Femur (tissue), 1 donor: ENCODE measurements around the gene COPB1.

ENCODE experiments used
- DNase-seq: peaks from one replicate; pipeline ENCODE4 v3.0.0-alpha.2; 2017

COPB1 gene

DNA sequence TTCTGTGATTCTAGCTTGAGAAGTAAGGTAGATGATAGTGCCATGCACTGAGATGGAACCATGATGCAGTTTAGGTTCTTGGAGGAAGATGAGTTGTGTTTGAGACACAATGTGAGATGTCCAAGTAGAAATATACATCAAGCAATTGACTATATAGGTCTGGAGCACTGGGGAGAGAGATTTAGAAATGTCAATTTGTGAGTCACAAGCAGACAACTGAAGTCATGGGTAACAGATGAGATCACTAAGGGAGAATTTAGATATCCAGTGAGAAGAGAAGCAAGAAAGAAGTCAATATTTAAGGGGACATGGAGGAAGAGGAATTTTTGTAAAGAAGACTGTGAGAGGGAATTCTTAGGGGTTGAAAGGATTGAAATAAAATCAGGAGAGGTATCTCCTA lies 75.5 kb downstream of the COPB1 start:
- DNase-seq, result no peak

DNA sequence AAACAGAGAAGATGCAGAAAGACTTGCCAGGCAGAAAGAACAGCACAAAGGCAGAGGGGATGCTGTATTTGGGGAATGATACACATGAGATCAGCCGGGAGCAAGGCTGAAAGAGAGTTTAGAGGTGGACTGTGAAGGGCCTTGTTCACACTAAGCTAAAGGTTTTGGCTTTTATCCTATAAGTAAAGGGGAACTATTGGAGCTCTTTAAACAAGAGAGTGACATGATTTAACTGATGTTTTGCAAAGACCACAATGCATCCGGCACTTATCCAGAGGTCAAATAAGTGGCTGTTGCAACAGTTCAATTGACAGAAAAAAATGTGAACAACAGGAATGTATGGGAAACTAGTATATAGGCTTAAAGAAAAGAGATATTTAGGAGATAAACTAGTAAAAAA lies 76.0 kb downstream of the COPB1 start:
- no peak for DNase-seq

DNA sequence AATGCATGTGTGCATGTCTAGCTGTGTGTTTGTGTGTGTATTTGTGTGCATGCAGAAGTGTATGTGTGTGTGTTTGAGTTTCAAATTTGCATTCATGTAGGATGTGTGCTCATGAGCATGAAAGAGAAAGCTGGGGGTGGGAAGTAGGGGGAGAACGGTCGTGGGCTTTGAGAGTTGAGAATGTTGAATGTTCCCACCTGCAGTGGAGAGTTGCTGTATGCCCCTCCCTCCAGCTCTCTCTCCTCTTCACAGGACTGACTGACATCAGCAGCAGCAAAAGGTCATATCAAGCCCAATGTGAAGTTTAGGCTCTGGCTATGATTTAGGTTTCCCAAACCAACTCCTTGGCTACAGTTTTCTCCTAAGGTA lies 76.8 kb downstream of the COPB1 start:
- DNase-seq, result no peak

DNA sequence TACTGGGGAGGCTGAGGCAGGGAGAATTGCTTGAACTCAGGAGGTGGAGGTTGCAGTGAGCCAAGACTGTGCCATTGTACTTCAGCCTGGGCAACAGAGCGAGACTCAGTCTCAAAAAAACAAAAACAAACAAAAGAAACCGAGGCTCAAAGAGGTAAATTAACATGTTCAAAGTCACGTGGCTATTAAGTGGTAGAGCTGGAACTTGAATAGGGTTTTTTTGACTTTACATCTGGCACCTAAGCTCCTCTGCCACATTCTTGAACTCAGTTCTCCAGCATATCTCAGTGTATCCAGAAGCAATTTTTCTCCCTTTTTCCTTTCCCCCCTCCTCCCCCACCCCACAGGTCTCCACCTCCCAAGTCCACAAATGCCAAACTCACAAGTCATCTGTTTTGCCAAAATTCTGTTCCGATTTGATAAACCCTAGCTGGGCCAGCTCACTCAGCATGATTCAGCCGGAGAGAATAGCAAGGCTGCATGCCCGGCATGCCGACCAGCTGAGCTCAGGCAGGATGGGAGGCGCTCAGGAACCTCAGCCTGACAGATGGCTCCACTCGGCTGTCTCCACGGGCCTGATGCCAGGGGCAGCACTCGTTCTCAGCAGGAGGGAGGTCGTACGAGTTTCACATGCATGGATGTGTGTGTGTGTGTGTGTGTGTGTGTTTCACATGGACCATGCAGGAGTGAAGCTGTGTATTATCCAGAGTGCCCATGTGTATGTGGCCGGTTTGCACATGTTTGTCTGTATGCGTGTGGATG lies 77.4 kb downstream of the COPB1 start:
- DNase-seq, result peak; percentile 92

DNA sequence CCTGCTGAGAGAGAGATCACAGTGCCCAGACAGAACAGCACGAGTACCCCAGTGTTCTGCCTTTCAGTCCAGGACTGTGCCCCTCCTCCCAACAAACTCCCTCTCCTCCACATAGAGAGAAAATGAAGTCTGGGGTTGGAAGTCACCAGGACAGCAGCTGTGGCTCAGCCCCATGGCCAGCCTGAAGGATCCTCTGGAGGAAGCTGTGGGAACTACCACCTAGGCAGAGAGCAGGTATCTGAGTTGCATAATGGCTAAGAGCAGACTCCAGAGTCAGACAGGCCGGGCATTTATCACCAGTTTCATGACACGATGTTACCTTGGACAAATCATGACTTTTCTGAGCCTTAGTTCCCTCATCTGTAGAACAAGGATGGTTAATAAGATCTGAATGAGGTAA lies 79.4 kb downstream of the COPB1 start:
- no peak for DNase-seq

DNA sequence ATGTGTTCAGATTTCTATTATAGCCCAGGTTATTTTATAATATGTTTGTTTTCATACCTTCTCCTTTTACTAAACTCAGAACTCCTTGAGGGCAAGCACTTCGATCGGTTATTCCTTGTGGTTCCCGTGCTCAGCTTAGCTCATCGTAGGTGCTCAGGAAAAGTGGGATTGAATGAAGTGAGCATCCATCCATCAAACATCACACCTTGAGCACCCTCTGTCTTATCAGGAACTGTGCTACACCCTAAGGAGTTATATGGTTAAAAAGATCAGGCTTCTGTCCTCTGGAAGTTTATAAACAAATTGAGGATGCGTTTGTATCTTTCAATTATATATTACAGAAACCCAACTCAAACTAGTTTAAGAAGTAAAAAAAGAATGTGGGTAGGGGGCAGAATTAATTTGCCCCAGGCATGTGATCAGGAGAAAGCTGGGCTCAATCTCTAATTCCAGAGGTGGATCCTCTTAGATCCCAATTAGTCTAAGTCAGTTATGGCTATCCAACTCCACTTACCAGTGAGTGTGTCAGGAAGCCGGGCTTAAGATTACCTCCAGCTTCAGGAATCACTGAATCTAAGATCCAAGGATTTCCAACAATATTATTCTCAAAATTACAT lies 80.7 kb downstream of the COPB1 start:
- no peak for DNase-seq

DNA sequence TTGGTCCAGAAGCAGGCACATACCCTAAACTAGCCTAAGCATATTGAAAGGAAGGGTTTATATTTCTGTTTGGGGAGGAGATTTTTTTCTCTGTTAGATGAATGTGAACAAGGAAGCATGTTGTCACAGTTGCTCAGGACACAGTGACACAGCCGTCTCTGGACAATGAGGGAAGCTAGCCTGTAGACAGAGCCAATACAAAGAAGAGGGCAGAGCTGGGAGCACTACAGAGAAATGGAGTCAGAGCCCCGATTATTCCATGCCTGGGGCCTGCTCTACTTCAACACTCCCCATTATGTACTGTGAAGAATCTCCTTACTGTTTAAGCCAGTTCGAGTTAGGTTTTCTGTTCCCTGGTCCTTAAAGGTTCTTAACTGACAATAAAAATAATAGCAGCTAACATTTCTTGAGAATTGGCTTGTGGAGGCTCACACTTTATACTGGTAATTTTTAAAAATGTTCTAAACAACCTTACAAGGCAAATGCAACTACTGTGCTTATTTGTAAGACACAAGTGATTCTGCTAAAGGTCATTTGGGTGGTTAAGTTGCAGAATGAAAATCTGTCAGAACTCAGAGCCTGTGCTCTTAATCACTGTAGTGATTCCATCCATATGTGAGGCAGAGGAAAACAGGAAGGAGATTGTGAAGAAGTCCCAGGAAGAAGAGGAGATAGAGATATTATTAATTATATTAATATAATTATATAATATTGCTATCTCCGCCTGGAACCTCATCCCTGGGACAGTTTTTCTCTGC lies 81.8 kb downstream of the COPB1 start:
- DNase-seq, result no peak

DNA sequence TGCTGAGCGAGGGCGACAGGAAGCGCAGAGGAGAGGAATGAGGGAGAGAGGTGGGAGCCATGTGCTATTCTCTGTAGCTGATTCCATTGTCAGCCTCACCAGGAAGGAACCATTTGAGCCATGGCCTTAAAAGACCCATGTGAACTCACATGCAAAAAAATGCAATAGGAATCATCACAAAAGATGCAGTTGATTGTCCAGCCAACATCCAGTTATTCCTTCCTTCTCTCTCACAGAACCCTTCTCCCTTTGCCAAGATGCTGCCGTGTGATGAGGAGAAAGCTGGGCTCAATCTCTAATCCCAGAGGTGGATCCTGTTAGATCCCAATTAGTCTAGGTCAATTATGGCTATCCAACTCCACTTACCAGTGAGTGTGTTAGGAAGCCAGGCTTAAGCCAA lies 82.4 kb downstream of the COPB1 start:
- no peak for DNase-seq

DNA sequence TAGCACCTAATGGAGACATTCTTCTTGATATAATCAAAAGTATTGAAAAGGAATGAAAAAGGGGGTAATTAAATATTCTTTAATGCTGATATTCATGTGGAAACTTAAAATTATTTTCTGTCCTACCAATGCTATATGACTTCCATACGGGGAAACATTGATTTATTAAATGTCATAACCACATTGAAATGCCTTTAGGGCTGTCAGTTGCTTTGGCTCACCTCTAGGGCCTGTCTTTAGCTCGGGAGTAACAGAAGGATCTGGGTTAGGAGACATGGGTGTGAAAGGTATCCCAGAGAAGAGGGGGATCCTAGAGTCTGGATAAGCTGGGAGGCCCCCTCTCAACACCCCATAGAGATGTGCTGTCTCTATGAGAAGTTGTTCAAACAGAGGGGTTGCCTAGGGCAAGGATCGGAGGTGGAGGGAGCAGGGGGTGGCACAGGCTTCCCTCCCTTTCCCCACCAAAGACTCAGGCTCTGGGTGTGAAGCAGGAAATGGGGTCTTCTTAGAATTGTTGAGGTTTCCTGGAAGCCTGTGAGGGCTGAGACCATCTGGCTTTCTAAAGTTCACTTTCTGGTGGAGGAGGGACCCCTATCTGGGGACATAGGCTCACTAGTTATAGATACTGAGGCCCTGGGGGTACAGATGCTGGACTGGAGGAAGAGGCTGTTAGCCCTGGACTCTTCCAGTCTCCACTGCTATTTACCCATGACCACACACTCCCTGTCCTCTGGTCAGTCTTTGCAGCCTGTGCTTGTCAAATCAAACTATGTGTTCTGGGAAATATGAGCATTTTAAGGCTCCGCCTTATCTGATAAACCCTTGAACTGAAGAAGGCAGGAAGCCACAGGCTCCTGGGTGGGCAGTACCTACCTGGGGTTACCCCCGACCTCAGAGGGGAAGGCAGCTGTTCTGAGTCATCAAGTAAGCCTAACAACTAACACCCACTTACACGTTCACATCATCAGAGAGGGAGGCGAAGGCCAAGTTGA lies 84.8 kb downstream of the COPB1 start:
- DNase-seq, result no peak

DNA sequence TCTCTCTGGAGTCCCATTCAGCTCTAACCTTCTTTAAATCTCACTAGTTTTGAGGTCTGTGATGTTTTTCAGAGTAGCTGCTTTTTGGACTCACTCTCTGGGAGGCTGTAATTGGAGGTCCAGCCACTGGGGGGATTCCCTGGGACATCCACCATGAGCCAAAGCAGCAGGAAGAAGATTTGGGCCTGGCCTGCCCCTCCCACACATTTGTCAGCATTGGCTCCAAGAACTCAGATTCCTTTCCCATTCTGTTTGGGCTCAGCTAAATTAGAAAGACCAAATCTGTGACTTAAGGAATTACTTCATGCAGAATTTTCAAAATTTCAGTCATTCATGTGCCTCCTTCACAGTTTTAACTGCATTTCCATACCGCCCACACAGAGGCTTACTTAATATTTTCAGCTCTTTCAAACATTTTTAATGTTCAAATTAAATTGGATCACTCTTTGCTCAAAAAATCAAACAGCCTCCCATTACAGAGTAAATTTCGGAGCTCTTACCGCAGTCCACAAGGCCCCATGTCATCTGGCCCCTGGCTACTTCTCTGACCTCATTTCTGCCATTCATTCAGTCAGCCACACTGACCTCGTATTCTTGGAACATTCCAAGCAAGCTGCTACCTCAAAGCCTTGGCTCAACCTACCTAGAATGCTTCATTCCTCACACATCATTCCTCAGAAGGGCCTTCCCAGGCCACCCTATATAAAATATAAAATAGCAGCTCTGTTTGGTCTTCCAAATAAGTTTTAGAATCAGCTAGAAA lies 86.1 kb downstream of the COPB1 start:
- peak; percentile 65 for DNase-seq

DNA sequence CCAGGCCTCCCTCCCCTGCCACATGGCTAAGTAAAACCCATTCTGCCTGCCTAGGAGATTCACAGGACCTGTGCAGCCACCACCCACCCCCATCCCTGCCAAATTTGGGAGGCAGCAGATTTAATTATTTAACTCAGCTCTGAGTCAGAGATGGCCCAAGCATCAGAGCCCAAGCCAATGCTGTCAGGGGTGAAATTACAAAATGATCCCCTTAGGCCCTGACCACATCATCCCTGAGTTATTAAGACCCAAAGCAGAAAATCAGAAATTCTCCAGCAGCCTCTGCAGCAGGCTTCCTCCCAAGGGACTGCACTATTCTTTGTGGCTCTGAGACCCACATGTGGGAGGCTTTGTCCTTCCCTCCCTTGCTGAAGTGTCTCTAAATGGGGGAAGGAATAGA lies 87.8 kb downstream of the COPB1 start:
- no peak for DNase-seq

DNA sequence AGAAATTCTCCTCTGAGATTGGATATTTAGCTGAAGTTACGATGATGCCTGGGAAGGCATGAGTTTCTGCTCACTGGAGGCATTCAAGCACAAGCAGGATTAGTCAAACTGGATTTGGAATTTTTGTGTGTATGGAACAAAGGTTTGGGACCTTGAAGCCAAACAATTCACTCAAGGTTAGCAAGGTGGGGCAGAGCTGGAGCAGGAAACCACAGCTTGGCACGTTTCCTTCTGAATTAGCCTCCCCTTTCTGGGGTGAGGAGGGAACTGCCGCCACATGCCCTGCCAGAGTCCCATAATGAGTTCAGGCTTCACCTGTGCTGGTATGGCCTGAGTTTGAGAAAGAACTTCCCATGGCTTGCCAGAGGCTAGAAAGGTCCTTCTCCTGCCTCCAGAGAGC lies 89.7 kb downstream of the COPB1 start:
- no peak for DNase-seq

DNA sequence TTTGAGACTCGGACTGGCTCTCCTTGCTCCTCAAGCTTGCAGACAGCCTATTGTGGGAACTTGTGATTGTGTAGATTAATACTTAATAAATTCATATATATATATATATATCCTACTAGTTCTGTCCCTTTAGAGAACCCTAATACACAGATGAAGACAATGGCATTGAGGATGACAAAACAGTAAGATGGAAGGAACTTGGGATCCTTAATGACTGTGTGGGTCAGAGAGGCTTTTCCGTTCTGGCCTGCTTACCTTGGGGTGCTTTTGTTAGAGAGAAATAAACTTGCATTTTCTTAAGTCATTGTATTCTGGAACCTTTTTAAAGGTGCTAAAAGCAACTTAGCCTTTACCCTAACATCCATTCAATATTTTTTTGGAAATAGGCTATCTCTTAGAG lies 91.0 kb downstream of the COPB1 start:
- DNase-seq, result no peak
